GM12891 (cell line): ENCODE data around the gene GPD1L.

ENCODE experiments used
- POLR2A ChIP-seq: IDR thresholded peaks from 2 replicates; pipeline ENCODE4 v1.6.1; 2011; ENCODE audit warnings: low read depth, low read length, control low read depth
- POLR2AphosphoS5 ChIP-seq: IDR thresholded peaks from 2 replicates; pipeline ENCODE4 v1.6.1; 2011; ENCODE audit warnings: low read depth, low read length, control low read depth
- POU2F2 ChIP-seq: IDR thresholded peaks from 2 replicates; pipeline ENCODE4 v1.6.1; 2011; ENCODE audit warnings: low read depth, mild to moderate bottlenecking, control low read depth, low read length, moderate library complexity
- SPI1 ChIP-seq: IDR thresholded peaks from 2 replicates; pipeline ENCODE4 v1.6.1; 2011; ENCODE audit warnings: low read depth, low read length, control low read depth

GRCh38 chr3:32181365-32181764 is 74.9 kb downstream of the GPD1L start:
- TF ChIP-seq POLR2AphosphoS5 (no peak), SPI1 (no peak), POLR2A (no peak), POU2F2 (no peak)
